NCI-H2196 (cell line): Measurements from ENCODE around the gene DCD.
A peak's percentile ranks its signal among the peaks of the same experiment; 100 is the strongest.
"Not testable (repeated sequence)": the region's sequence is repeated elsewhere in the genome, so short reads cannot be mapped to it uniquely, and the experiment has no call there.

Experiments used
- DNase-seq: peaks from one replicate; lab custom pipeline; 2025; ENCODE audit not compliant: unreplicated experiment; lab: John Stamatoyannopoulos, UW

Gene DCD, protein sequence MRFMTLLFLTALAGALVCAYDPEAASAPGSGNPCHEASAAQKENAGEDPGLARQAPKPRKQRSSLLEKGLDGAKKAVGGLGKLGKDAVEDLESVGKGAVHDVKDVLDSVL

DNA sequence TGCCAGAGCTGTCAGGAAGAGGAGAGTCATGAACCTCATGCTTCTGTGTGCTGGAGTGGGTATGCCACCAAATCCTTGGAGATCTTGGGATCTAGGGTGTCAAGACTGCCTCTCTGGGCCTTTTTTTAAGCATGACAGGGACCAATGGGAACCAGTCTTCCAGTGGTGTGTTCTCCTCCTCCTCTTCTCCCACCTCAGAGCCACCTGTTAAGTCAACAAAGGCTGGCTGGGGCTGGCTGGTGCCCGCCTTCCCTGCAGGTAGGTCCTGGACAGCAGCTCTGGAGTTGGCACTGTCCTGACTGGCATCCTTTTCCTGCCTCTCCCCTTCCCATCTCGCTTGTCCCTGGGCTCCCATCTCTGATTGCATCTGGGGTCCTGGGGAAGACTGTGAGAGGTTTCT is at the start of gene DCD:
TSS of gene DCD (minus strand) at position 101 of the 400 bp plus-strand sequence. CDS start at position 39, 62 bp downstream.
- no peak for DNase-seq

DNA sequence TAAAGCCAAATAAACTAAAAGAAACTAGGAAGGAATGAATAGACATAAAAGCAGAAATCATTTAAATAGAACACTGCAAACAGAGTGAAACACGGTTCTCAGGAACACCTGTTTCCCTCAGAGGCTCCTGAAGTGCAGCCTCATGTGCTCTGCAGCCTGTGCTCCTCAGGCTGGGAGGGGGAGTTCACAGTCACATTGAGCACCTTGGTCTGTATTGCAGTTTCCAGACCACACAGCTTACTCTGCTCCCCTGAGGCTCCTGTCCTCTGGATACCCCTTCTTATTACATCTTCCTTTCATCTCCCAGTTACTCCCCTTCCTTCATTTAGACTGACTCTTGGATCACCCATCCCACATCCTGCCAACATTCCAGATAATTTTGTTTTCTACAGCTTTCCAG is 49.7 kb upstream of the DCD start:
- no peak for DNase-seq

DNA sequence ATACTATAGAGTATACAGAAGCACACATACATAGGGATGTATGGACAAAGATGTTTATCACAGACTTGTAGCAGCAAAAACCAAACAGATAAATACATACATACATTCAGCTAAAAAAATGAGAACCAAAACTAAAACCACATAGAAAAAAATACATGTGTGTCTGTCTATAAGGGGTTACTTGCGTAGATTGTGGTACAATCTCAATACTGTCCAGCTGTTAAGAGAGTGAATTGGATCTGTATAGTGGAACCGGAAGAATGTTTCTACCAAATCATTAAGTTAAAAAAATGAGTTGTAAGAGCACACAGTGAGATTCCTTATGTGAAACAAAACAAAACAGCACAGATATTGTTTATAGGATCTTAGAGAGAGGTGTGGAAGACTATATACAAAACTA is 44.2 kb upstream of the DCD start:
- DNase-seq, result no peak

DNA sequence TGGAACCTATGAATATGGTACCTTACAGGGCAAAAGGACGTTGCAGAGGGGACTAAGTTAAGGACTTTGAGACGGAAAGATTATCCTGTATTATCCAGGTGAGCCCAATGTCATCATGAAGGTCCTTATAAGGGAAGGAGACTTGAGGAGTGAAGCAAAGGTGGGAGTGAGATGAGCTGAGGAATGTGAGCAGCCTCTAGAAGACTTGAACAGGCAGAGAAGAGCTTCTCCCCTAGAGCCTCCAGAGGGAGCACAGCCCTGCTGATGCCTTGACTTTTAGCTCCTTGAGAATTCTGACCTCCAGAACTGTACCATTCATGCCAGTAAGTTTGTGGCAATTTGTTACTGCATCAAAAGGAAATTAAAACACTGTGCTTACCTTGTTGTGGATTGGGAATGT is 41.8 kb upstream of the DCD start:
- DNase-seq, result no peak

DNA sequence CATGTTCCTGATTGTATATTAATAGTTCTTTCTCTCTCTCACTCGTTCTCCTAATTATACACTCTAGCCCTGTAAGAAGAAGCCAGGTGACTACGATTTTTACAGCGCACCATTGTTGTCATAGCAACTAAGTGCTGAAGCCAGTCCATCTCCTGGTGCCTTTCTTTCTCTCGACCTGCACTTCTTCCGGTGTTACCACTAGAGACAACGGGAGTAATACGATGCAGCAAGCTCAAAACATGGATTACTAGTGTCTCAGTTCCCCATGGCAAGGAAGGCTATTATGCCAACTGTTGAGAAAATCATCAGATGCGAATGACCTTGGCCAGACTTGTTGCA is 40.8 kb upstream of the DCD start:
- DNase-seq, result peak; percentile 60

DNA sequence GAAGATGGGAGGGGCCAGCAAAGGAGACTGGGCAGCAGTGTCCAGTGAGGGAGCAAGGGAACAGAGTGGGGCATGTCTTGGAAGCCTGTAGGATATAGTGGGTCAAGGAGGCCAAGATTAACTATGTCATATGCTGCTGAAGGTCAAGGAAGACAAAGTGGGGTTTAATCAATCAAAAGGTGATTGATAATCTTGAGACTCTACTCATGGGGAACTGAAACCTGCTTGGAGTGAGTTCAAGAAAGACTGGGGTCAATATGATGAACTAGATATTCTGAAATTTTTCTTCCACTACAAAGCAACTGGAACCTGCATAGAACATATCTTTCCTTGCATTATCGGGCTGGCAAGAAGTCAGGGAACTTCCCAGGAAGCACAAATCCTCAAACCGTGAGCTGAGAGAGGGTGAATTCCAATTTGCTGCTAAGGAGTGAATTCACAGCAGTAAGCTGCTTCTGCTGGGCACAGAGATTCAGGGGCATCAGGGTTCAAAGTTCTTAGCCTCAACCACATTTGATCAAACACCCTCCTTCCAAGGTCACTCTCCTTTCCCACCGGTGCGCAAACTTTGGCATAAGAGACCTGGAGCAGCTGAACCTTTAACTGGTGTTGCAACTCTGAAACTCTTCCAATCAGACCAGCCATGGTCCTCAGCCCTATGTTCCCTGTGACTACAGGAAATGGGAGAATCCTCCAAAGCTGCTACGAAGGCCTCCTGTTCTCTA is 40.3 kb upstream of the DCD start:
- DNase-seq, result no peak

DNA sequence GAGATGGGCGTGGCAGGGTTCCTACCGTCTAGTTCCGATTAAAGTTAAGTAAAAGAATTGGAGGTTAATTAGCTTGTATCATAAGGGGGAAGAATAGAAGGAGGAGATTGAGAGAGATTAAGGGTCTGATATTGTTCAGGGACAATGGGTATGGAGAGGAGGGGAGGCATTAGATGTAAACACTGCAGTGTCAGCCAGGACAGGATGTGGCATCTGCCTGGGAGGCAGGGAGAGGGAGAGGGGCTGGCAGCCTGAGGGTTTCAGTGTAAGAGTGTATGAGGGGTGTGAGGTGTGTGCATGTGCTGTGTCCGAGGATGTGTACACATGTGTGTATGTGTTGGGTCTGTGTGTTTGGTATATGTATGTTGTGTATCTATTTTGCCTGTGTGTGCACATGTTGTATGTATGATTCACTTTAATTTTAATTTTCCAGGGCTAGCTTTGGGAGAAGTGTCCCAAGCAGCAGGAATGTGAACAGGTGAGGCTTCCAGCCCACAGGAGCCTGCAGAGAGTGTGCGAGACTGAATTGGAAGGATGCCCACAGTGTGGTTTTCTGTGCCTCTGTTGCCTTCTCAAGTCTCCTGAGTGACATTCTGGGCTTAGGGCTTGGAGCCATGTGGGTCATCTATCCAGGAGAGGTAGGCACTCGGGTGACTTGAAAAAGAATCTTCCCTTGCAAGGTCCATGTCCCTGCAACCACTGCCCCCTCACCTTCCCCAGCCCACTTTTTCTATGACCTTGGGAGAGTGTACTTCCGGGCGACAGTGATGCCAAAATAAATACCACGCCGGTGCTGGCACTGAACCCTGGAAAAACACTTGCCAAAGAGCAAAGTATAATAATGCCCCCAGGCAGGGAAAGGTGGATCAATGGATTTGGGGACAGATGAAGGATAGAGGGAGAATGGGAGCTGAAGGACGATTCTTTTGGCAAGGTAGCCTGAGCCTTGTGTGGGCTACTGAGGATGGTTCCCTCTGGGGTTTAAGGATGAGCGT is 36.8 kb upstream of the DCD start:
- DNase-seq, result peak; percentile 42

DNA sequence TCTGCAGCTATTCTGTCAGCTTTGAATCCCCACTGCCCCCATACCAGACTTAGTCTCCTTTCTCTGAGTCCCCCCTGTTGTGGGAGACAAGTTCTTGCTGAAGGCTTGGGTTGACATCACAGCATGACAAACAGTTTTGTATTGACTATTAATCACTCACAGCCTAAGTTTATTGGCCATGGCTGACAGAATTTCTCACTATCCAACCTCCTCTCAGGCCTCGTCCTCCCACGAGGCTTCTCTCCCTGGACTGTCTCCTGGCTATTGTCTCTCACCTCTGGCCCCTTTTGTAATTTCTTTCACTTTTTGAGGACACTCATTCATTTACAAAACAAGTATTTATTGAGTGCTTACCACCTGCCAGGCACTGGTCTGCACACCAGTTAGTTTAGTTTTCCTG is 35.2 kb upstream of the DCD start:
- peak; percentile 20 for DNase-seq

DNA sequence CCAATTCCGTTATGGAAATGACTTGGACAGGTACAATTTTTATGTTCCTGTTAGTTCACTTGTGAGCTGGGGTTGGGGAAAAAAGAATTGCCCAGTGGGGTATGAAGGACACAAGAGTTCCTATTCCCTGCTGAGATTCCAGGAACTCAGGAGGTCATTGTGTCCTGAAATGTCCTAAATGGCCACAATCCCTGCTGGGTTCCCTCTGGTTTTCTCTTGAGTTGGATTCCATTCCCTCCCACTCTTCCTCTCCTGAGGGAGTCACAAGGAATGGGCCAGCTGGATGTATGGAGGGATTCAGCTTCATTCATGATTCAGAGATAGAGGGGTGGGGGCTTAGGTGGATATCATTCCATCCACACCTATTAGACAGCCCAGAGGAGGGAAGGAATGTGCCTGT is 34.5 kb upstream of the DCD start:
- no peak for DNase-seq

DNA sequence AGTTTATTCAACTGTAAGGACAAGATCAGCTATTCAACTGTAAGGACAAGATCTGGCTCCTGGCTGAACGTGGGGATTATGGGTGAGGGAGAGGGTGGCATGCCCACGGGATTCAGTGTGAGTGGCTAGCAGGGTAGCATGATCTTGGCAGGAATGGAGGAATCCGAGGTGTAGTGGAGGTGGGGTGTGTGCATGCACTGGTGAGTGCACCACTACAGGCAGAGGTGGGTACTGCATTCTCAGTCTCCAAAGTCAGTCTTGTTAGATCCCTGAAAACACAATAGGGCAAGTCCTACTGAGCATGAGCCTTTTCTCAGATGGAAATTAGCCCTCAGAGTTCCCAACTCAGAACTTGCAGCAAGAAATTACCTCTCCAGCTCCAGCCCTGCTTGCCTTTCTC is 32.2 kb upstream of the DCD start:
- DNase-seq, result no peak

DNA sequence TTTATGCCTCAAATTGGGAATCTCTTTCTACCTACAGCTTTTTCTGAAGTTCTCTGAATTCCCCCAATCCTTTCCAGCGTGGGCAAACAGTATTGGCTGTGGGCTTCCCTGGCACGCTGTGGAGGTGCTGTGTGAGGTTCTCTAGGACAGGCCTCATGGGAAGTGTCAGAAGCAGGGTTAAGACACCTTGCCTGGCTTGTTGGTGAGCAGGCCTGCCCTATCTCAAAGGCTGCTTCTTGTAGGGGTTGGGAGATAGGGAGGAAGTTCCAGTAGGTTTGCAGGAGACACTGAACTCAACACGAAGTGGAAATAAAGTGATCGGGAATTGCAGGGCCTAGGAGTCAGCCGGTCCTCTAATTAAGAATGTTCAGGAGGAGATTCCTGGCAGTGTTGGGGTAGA is 30.0 kb upstream of the DCD start:
- no peak for DNase-seq

DNA sequence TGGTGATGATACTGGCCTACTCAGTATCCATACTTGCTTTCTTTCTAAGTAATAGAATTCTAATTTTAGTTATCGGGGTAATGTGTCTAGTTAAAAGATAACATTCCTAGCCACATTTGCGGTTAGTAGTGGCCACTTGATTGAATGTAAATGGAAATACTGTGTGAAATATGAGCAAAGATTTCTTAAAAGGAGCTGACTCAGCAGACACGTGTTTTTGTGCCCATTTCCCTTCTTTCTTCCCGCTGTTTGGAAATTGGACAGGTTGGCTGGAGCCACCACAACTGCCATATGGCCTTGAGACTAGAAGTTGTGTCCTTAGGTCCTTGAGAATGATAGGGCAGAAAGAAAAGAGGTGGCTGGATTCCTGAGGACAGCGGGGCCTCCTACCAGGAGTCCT is 19.8 kb upstream of the DCD start:
- no peak for DNase-seq

DNA sequence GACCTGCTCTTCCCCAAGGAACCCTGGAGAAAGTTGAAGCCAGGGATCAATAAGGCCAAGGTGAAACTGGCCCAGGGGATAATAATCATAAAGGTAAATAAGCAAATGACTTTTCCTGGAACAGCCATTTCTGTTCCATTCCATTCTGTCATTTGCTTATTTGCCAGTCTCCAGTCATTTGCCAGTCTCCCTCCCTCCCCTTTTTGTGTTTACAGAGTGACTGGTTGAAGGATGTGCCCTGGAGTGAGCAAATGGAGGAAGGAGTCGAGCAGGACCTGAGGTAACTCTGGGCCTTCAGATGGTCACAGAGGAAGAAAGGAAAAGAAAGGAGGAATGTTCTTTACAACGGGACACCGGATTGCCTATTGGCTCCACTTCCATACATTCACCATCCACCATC is 17.8 kb upstream of the DCD start:
- no peak for DNase-seq

DNA sequence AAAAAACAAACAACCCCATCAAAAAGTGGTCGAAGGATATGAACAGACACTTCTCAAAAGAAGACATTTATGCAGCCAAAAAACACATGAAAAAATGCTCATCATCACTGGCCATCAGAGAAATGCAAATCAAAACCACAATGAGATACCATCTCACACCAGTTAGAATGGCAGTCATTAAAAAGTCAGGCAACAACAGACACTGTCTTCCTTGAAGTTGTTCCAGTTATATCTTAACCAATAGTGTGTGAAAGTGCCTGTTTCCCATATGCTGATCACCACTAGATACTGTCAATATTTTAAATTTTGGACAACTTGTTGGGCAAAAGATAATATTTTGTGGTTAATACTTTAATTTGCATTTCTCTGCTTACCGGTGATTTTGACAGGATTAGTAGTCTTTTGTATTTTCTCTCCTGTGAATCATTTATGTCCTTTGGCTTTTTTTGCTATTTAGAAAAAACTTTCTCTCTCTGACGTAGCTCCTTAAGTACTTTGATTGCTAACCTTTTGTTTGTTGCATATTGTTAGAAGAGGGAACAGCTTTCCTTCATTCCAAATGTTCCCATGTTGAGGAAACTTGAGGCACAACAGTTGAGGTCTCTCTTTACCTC is 17.0 kb upstream of the DCD start:
- not testable (repeated sequence) for DNase-seq

DNA sequence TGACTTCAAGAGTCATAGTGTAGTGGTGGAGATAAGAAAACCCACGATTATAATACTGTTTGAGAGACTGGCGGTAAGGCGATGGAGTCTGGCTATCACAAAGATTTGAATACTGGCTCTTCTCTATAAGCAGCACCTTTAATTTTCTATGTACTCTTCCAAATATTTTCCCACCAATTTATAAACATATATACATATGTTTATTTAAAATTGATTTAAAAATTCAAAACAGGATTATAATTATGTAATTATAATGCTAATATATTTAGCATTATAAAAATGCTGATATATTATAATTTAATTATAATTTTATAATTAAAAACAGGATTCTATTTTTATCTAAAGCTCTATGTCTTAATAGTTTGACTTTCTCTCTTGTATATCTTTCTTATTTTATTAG is 15.4 kb upstream of the DCD start:
- no peak for DNase-seq

DNA sequence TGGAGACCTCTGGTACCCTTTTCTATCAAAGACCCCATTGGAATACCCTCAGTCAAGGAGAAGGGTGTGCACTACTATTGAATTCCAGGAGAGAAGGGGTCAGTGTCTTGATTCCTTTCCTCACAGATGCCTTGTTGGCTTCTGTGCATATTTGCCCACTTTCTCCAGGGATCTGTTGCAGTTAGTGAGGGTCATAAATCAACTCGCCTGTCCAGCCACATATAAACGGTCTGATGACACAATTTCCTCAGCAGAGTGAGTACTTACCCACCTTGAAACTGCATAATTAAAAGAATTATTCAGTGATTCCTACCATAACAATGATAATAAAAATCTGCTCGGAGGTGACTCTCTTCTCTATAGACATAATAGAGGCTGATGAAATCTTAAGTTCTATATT is 13.9 kb upstream of the DCD start:
- DNase-seq, result no peak

DNA sequence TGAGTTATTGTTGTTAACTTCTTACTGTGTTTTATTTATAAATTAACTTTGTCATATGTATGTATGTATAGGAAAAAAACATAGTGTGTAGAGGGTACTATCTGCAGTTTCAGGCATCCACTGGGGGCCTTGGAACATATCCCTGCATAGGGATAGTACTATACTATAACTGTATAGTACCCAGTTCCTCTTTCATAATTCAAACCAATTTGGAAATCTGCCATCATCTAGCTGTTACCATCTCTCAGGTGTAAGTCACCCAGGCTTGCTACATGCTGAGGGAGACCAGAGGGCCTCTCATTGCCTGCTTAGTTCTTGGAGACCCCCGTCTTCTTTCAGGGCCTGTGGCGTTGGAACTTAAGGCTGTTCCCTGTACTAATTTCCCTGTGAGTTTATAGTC is 12.9 kb upstream of the DCD start:
- DNase-seq, result no peak

DNA sequence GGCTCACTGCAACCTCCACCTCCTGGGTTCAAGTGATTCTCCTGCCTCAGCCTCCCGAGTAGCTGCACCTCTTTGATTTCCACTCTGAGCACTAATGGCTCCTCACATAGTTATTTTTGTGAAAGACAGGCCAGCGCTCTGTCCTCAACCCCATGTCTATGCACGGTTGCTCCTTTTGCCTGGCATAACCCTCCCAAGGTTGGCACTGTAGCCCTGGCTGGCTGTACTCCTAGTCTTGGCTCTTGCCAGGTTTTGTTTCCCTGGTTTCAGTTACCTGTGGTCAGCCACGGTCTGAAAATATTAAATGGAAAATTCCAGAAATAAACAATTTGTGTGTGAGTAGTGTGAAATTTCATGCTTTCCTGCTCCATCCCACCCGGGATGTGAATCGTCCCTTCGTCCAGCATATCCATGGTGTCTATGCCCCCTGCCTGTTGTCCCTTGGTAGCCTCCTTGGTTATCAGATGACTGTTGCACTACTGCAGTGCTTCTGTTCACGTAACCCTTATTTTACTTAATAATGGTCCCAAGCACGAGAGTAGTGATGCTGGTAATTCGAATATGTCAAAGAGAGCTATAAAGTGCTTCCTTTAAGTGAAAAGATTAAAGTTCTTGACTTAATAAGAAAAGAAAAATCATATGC is 12.3 kb upstream of the DCD start:
- no peak for DNase-seq

DNA sequence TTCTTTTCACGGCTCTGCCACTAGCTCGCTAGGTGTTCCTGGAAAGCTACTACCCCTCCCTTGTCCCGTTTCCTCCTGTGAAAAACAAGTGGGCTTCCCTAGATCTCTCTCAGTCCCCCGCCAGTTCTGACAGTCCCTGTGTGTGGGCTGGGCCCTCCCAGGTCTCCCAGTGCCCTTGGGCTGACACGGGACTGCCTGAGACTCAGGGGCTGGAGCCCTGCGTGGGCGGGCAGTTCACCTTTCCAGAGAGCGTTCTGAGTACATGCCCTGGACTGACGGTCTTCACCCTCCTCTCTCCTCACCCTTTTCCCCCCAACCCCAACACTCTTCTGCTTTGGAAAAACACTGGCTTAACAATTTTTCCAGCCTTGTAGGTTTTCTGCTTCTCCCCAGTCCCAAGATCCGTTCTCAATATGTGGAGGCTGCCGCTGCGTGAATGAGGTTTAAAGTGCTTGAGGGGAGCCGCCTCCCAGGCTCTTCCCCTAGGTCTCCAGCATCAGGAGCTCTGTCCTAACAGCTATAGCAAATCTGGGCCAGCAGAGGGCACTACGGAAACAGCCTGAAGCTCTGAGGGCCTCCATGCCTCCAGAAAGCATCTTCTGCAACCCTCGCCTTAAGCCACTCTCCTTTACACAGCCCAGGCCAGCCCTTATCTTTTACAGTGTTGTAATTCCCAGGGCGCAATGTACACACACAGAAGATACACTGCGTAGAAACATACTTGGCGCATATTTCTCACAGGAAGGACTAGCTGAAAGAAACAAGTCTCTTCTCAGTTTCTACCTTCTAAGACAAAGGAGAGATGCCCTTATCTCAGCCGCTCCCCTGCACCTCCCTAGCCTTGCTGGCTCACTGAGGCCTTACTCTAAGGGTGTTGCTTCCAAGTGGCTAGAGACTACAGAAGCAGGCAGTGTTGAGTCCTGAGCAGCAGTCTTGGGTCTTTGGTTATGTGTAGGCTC is 10.4 kb upstream of the DCD start:
- DNase-seq, result peak; percentile 52

DNA sequence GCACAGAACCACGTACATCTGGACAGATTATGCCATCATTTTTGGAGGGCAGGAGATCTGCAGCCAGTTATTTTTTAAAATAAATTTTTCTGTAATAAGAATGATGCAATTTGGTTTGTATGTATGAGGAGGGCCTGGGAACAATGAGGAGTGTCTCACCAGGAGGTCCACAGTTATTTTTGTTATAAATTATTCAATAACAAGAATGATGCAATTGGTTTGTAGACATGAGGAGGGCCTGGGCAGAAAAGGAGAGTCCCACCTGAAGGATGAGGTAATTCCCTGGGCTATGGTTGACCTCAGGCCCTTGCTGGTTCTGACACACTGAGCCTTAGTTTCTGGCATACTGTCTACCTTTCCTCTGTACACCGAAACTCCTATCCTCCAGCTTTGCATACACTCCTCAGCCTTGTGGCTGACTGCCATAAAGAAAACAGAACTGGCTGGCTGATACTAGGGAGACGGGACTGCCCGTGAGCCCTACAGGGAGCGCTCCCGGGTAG is 9.0 kb upstream of the DCD start:
- no peak for DNase-seq
